ENCODE measurements around the gene FTO.

DNA sequence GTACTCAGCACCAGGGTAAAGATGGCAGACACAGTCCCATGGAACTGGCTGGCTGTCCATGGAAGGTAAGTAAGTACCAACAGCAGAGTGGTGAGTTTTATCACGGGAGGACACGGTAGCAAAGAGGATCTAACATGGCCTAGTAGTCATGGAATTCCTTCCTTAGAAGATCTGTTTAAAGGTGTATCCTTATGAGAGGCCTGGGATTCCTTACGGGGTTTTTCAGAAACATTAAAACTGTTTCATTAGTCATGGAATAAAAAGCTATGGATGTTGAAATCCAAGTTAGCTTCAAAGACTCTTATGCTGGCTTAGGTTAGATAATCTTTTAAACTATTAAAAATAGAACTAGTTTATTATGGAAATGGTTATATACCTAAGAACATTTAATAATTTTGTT is 7.4 kb downstream of the FTO start:
- TF ChIP-seq JUNB (IDR thresholded peaks at IDR 0.05) (no peak), MAZ (IDR thresholded peaks at IDR 0.05; ENCODE audit: borderline replicate concordance, low read depth, low read length) (no peak), RARB (CRISPR knock-in tag; IDR thresholded peaks at IDR 0.05) (no peak), ZFP36 (IDR thresholded peaks at IDR 0.05; ENCODE audit: borderline replicate concordance, partially characterized antibody) (no peak), BHLHE40 (IDR thresholded peaks at IDR 0.05; ENCODE audit: low read depth, low read length) (no peak), SMC3 (IDR thresholded peaks at IDR 0.05) (no peak), POLR2A (IDR thresholded peaks at IDR 0.05; ENCODE audit: low read length) (no peak), EHMT2 (IDR thresholded peaks at IDR 0.05; ENCODE audit: low read depth) (no peak)
- TF ChIP-seq, protein P1, sequence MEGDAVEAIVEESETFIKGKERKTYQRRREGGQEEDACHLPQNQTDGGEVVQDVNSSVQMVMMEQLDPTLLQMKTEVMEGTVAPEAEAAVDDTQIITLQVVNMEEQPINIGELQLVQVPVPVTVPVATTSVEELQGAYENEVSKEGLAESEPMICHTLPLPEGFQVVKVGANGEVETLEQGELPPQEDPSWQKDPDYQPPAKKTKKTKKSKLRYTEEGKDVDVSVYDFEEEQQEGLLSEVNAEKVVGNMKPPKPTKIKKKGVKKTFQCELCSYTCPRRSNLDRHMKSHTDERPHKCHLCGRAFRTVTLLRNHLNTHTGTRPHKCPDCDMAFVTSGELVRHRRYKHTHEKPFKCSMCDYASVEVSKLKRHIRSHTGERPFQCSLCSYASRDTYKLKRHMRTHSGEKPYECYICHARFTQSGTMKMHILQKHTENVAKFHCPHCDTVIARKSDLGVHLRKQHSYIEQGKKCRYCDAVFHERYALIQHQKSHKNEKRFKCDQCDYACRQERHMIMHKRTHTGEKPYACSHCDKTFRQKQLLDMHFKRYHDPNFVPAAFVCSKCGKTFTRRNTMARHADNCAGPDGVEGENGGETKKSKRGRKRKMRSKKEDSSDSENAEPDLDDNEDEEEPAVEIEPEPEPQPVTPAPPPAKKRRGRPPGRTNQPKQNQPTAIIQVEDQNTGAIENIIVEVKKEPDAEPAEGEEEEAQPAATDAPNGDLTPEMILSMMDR (IDR thresholded peaks at IDR 0.05), result no peak
- TF ChIP-seq, protein P2, sequence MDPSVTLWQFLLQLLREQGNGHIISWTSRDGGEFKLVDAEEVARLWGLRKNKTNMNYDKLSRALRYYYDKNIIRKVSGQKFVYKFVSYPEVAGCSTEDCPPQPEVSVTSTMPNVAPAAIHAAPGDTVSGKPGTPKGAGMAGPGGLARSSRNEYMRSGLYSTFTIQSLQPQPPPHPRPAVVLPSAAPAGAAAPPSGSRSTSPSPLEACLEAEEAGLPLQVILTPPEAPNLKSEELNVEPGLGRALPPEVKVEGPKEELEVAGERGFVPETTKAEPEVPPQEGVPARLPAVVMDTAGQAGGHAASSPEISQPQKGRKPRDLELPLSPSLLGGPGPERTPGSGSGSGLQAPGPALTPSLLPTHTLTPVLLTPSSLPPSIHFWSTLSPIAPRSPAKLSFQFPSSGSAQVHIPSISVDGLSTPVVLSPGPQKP (IDR thresholded peaks at IDR 0.05; ENCODE audit: low read depth, low read length), result no peak
- TF ChIP-seq, protein P3, sequence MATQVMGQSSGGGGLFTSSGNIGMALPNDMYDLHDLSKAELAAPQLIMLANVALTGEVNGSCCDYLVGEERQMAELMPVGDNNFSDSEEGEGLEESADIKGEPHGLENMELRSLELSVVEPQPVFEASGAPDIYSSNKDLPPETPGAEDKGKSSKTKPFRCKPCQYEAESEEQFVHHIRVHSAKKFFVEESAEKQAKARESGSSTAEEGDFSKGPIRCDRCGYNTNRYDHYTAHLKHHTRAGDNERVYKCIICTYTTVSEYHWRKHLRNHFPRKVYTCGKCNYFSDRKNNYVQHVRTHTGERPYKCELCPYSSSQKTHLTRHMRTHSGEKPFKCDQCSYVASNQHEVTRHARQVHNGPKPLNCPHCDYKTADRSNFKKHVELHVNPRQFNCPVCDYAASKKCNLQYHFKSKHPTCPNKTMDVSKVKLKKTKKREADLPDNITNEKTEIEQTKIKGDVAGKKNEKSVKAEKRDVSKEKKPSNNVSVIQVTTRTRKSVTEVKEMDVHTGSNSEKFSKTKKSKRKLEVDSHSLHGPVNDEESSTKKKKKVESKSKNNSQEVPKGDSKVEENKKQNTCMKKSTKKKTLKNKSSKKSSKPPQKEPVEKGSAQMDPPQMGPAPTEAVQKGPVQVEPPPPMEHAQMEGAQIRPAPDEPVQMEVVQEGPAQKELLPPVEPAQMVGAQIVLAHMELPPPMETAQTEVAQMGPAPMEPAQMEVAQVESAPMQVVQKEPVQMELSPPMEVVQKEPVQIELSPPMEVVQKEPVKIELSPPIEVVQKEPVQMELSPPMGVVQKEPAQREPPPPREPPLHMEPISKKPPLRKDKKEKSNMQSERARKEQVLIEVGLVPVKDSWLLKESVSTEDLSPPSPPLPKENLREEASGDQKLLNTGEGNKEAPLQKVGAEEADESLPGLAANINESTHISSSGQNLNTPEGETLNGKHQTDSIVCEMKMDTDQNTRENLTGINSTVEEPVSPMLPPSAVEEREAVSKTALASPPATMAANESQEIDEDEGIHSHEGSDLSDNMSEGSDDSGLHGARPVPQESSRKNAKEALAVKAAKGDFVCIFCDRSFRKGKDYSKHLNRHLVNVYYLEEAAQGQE (IDR thresholded peaks at IDR 0.05), result no peak
- TF ChIP-seq, protein P4, sequence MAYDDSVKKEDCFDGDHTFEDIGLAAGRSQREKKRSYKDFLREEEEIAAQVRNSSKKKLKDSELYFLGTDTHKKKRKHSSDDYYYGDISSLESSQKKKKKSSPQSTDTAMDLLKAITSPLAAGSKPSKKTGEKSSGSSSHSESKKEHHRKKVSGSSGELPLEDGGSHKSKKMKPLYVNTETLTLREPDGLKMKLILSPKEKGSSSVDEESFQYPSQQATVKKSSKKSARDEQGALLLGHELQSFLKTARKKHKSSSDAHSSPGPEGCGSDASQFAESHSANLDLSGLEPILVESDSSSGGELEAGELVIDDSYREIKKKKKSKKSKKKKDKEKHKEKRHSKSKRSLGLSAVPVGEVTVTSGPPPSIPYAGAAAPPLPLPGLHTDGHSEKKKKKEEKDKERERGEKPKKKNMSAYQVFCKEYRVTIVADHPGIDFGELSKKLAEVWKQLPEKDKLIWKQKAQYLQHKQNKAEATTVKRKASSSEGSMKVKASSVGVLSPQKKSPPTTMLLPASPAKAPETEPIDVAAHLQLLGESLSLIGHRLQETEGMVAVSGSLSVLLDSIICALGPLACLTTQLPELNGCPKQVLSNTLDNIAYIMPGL (CRISPR knock-in tag; IDR thresholded peaks at IDR 0.05; ENCODE audit: borderline replicate concordance), result no peak
- TF ChIP-seq, protein P5, sequence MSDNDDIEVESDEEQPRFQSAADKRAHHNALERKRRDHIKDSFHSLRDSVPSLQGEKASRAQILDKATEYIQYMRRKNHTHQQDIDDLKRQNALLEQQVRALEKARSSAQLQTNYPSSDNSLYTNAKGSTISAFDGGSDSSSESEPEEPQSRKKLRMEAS (IDR thresholded peaks at IDR 0.05), result no peak

Measured in A549 (cell line).